ENCODE measurements around the gene LRRK1. TPM values are rescaled to one million over a fixed set of nuclear protein-coding genes. Genes with fewer than 3 reads are reported as not detected.

Gene LRRK1
- total RNA-seq, 1 experiment from 2014 or later = 7.6 TPM

DNA sequence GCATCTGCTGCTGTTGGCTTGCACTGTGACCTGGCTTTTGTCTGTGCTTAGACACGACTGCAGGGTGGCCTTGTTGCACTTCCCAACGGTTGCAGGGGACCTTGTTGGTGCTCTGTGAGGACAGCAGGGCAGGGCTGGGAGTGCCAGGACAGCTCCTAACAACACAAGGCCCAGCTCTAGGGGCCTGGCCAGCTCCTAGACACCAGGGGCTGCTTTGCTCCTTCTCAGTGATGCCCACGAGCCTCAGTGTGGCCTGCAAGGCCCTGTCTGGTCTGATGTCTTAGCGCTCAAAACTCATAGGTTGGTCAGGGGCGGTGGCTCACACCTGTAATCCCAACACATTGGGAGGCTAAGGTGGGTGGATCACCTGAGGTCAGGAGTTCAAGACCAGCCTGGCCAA is 183.6 kb downstream of the LRRK1 start:
- Mint-ChIP-seq H3K27ac (no peak overlapping the region), H3K9me3 (peaks cover 10% of the 10 kb centered on the region), H3K27me3 (ENCODE audit: low read depth) (no peaks in the 10 kb centered on the region), H3K4me1 (peaks cover 13% of the 10 kb centered on the region), H3K36me3 (peaks cover 3% of the 10 kb centered on the region; the same call in 1 of the 2 replicates), H3K4me3 (no peak overlapping the region)
- ATAC-seq = no peak
- TF ChIP-seq, protein P1, sequence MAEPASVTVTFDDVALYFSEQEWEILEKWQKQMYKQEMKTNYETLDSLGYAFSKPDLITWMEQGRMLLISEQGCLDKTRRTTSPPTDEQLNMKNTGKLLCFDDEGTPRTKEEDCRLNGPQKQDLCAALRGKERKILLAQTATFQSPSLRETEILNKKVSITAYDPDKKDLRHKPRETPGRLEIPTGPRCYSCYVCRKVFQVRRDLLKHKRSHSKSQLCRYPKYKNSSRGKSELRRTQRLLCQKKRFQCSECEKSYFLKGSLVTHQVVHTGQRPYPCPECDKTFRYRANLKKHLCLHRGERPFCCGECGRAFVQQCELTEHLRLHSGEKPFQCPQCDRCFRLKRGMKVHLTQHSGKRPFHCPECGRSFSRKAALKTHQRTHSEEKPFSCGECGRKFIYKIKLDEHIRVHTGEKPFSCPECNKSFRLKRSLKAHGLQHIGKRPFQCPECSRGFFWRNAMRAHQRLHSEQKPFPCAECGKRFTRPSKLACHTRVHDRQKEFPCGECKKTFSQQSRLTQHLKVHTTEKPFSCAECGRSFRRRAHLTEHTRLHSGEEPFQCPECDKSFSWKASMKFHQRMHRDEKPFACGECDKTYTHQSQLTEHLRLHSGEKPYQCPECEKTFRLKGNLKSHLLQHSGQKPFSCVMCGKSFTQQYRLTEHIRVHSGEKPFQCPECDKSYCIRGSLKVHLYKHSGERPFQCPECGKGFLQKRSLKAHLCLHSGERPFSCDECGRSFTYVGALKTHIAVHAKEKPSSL (CRISPR knock-in tag; conservative IDR thresholded peaks at IDR 0.05) = no peak
- TF ChIP-seq ESRRA (CRISPR knock-in tag; IDR thresholded peaks at IDR 0.05; ENCODE audit: borderline replicate concordance) = no peak
- no peak for TF ChIP-seq NFATC4 (CRISPR knock-in tag; IDR thresholded peaks at IDR 0.05)
- TF ChIP-seq CREM (CRISPR knock-in tag; IDR thresholded peaks at IDR 0.05) = no peak
- TF ChIP-seq, protein P2, sequence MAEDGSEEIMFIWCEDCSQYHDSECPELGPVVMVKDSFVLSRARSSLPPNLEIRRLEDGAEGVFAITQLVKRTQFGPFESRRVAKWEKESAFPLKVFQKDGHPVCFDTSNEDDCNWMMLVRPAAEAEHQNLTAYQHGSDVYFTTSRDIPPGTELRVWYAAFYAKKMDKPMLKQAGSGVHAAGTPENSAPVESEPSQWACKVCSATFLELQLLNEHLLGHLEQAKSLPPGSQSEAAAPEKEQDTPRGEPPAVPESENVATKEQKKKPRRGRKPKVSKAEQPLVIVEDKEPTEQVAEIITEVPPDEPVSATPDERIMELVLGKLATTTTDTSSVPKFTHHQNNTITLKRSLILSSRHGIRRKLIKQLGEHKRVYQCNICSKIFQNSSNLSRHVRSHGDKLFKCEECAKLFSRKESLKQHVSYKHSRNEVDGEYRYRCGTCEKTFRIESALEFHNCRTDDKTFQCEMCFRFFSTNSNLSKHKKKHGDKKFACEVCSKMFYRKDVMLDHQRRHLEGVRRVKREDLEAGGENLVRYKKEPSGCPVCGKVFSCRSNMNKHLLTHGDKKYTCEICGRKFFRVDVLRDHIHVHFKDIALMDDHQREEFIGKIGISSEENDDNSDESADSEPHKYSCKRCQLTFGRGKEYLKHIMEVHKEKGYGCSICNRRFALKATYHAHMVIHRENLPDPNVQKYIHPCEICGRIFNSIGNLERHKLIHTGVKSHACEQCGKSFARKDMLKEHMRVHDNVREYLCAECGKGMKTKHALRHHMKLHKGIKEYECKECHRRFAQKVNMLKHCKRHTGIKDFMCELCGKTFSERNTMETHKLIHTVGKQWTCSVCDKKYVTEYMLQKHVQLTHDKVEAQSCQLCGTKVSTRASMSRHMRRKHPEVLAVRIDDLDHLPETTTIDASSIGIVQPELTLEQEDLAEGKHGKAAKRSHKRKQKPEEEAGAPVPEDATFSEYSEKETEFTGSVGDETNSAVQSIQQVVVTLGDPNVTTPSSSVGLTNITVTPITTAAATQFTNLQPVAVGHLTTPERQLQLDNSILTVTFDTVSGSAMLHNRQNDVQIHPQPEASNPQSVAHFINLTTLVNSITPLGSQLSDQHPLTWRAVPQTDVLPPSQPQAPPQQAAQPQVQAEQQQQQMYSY (CRISPR knock-in tag; IDR thresholded peaks at IDR 0.05) = no peak
- TF ChIP-seq, protein P3, sequence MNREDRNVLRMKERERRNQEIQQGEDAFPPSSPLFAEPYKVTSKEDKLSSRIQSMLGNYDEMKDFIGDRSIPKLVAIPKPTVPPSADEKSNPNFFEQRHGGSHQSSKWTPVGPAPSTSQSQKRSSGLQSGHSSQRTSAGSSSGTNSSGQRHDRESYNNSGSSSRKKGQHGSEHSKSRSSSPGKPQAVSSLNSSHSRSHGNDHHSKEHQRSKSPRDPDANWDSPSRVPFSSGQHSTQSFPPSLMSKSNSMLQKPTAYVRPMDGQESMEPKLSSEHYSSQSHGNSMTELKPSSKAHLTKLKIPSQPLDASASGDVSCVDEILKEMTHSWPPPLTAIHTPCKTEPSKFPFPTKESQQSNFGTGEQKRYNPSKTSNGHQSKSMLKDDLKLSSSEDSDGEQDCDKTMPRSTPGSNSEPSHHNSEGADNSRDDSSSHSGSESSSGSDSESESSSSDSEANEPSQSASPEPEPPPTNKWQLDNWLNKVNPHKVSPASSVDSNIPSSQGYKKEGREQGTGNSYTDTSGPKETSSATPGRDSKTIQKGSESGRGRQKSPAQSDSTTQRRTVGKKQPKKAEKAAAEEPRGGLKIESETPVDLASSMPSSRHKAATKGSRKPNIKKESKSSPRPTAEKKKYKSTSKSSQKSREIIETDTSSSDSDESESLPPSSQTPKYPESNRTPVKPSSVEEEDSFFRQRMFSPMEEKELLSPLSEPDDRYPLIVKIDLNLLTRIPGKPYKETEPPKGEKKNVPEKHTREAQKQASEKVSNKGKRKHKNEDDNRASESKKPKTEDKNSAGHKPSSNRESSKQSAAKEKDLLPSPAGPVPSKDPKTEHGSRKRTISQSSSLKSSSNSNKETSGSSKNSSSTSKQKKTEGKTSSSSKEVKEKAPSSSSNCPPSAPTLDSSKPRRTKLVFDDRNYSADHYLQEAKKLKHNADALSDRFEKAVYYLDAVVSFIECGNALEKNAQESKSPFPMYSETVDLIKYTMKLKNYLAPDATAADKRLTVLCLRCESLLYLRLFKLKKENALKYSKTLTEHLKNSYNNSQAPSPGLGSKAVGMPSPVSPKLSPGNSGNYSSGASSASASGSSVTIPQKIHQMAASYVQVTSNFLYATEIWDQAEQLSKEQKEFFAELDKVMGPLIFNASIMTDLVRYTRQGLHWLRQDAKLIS (CRISPR knock-in tag; IDR thresholded peaks at IDR 0.05; ENCODE audit: borderline replicate concordance) = no peak
- CTCF ChIA-PET = interaction anchor here (0.9 to 1.9 kb wide), 2 partner anchors 17 to 155 kb away, joined by 3 to 4 read pairs; no protein-coding TSS in a partner anchor
- DNase-seq (ENCODE audit: low spot score) = no peak
- POLR2A ChIA-PET = no interaction called here

DNA sequence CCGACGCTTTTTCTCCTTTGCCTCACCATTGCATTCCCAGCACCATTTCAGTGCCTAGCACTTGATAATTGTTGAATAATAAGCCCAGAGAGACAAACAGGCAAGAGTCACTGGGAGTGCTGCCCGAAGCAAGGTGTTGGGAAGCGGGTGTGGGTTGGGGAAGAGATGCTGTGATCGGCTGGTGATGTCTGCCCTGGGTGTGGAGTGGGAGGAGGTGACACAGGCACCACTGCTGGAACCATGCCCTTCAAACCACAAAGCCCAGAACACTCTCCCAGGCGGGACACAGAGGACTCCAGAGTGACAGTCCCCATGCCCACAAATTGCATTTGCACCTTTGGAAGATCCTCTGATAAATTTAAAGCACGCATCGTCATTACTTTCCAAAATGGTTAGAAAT is 184.4 kb downstream of the LRRK1 start:
- Mint-ChIP-seq H3K4me3 (no peak overlapping the region), H3K27ac (no peak overlapping the region), H3K27me3 (ENCODE audit: low read depth) (no peaks in the 10 kb centered on the region), H3K9me3 (peaks cover 13% of the 10 kb centered on the region), H3K4me1 (peaks cover 13% of the 10 kb centered on the region), H3K36me3 (peaks cover 3% of the 10 kb centered on the region; the same call in 1 of the 2 replicates)
- ChIA-PET CTCF (interaction anchor here (1.9 kb wide), 1 partner anchor 95 kb away, joined by 6 read pairs; no protein-coding TSS in a partner anchor), POLR2A (no interaction called here)
- DNase-seq (ENCODE audit: low spot score) (no peak), ATAC-seq (no peak)
- TF ChIP-seq KAT7 (CRISPR knock-in tag; IDR thresholded peaks at IDR 0.05; ENCODE audit: borderline replicate concordance) = no peak
- TF ChIP-seq, protein P4, sequence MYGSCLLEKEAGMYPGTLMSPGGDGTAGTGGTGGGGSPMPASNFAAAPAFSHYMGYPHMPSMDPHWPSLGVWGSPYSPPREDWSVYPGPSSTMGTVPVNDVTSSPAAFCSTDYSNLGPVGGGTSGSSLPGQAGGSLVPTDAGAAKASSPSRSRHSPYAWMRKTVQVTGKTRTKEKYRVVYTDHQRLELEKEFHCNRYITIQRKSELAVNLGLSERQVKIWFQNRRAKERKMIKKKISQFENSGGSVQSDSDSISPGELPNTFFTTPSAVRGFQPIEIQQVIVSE (CRISPR knock-in tag; IDR thresholded peaks at IDR 0.05; ENCODE audit: borderline replicate concordance) = no peak
- TF ChIP-seq, protein P5, sequence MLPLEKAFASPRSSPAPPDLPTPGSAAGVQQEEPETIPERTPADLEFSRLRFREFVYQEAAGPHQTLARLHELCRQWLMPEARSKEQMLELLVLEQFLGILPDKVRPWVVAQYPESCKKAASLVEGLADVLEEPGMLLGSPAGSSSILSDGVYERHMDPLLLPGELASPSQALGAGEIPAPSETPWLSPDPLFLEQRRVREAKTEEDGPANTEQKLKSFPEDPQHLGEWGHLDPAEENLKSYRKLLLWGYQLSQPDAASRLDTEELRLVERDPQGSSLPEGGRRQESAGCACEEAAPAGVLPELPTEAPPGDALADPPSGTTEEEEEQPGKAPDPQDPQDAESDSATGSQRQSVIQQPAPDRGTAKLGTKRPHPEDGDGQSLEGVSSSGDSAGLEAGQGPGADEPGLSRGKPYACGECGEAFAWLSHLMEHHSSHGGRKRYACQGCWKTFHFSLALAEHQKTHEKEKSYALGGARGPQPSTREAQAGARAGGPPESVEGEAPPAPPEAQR (CRISPR knock-in tag; IDR thresholded peaks at IDR 0.05) = no peak
- TF ChIP-seq HMGA2 (CRISPR knock-in tag; IDR thresholded peaks at IDR 0.05) = no peak
- no peak for TF ChIP-seq NR2C2 (CRISPR knock-in tag; IDR thresholded peaks at IDR 0.05)
- TF ChIP-seq TEAD1 (CRISPR knock-in tag; IDR thresholded peaks at IDR 0.05) = no peak
- TF ChIP-seq, protein P6, sequence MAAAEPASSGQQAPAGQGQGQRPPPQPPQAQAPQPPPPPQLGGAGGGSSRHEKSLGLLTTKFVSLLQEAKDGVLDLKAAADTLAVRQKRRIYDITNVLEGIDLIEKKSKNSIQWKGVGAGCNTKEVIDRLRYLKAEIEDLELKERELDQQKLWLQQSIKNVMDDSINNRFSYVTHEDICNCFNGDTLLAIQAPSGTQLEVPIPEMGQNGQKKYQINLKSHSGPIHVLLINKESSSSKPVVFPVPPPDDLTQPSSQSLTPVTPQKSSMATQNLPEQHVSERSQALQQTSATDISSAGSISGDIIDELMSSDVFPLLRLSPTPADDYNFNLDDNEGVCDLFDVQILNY (CRISPR knock-in tag; IDR thresholded peaks at IDR 0.05) = no peak
- TF ChIP-seq, protein P7, sequence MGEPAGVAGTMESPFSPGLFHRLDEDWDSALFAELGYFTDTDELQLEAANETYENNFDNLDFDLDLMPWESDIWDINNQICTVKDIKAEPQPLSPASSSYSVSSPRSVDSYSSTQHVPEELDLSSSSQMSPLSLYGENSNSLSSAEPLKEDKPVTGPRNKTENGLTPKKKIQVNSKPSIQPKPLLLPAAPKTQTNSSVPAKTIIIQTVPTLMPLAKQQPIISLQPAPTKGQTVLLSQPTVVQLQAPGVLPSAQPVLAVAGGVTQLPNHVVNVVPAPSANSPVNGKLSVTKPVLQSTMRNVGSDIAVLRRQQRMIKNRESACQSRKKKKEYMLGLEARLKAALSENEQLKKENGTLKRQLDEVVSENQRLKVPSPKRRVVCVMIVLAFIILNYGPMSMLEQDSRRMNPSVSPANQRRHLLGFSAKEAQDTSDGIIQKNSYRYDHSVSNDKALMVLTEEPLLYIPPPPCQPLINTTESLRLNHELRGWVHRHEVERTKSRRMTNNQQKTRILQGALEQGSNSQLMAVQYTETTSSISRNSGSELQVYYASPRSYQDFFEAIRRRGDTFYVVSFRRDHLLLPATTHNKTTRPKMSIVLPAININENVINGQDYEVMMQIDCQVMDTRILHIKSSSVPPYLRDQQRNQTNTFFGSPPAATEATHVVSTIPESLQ (CRISPR knock-in tag; IDR thresholded peaks at IDR 0.05) = no peak
- TF ChIP-seq, protein P8, sequence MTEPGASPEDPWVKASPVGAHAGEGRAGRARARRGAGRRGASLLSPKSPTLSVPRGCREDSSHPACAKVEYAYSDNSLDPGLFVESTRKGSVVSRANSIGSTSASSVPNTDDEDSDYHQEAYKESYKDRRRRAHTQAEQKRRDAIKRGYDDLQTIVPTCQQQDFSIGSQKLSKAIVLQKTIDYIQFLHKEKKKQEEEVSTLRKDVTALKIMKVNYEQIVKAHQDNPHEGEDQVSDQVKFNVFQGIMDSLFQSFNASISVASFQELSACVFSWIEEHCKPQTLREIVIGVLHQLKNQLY (CRISPR knock-in tag; IDR thresholded peaks at IDR 0.05) = no peak
- TF ChIP-seq, protein P9, sequence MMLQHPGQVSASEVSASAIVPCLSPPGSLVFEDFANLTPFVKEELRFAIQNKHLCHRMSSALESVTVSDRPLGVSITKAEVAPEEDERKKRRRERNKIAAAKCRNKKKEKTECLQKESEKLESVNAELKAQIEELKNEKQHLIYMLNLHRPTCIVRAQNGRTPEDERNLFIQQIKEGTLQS (CRISPR knock-in tag; conservative IDR thresholded peaks at IDR 0.05) = no peak
- TF ChIP-seq, protein P10, sequence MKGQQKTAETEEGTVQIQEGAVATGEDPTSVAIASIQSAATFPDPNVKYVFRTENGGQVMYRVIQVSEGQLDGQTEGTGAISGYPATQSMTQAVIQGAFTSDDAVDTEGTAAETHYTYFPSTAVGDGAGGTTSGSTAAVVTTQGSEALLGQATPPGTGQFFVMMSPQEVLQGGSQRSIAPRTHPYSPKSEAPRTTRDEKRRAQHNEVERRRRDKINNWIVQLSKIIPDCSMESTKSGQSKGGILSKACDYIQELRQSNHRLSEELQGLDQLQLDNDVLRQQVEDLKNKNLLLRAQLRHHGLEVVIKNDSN (CRISPR knock-in tag; IDR thresholded peaks at IDR 0.05) = no peak

Data from WTC11 (cell line).